GM23338 (cell line): ENCODE measurements around the gene CORT. TPM values are rescaled to one million over a fixed set of nuclear protein-coding genes. Genes with fewer than 3 reads are reported as not detected.

Experiments
- ATAC-seq: fragments of 200-7000 bp; cut with Tn5 transposase; 3 replicates; pipeline ENCODE4 v1.9.1; 2020
- DNase-seq: peaks from one replicate; pipeline ENCODE4 v3.0.0-alpha.2; 2015; ENCODE audit warnings: low spot score
- H2AFZ ChIP-seq: fragments of 200-600 bp; sonication (generic); 2 replicates; pipeline ENCODE4 v1.8.0; 2016; ENCODE audit warnings: antibody characterized with exemption, mild to moderate bottlenecking, moderate library complexity
- H3F3A ChIP-seq: fragments of 200-600 bp; sonication (generic); replicated peaks from 2 replicates; pipeline ENCODE4 v1.8.0; 2017; ENCODE audit warnings: antibody characterized with exemption, mixed run types, low read depth
- H3K27ac ChIP-seq: fragments of 200-600 bp; sonication (generic); 2 replicates; pipeline ENCODE4 v1.6.1; 2016; ENCODE audit warnings: low read depth
- H3K27me3 ChIP-seq: fragments of 200-600 bp; sonication (generic); 2 replicates; pipeline ENCODE4 v1.8.0; 2016; ENCODE audit warnings: mild to moderate bottlenecking, mixed run types, moderate library complexity; ENCODE audit not compliant: insufficient read depth
- H3K36me3 ChIP-seq: fragments of 200-600 bp; sonication (generic); 2 replicates; pipeline ENCODE4 v1.8.0; 2016; ENCODE audit warnings: mild to moderate bottlenecking; ENCODE audit not compliant: insufficient read depth
- H3K4me1 ChIP-seq: fragments of 200-600 bp; sonication (generic); 2 replicates; pipeline ENCODE4 v1.8.0; 2016; ENCODE audit warnings: mild to moderate bottlenecking, moderate library complexity; ENCODE audit not compliant: insufficient read depth
- H3K4me2 ChIP-seq: fragments of 200-600 bp; sonication (generic); 2 replicates; pipeline ENCODE4 v1.7.1; 2017; ENCODE audit warnings: mixed run types
- H3K4me3 ChIP-seq: fragments of 200-600 bp; sonication (generic); 2 replicates; pipeline ENCODE4 v1.6.1; 2016; ENCODE audit warnings: mixed run types
- H3K79me2 ChIP-seq: fragments of 200-600 bp; sonication (generic); replicated peaks from 2 replicates; pipeline ENCODE4 v1.8.0; 2017; ENCODE audit warnings: mild to moderate bottlenecking; ENCODE audit not compliant: insufficient read depth
- H3K9me2 ChIP-seq: fragments of 200-600 bp; sonication (generic); 2 replicates; pipeline ENCODE4 v1.8.0; 2017; ENCODE audit not compliant: insufficient read depth
- H4K20me1 ChIP-seq: fragments of 200-600 bp; sonication (generic); replicated peaks from 2 replicates; pipeline ENCODE4 v1.8.0; 2017; ENCODE audit warnings: mild to moderate bottlenecking; ENCODE audit not compliant: insufficient read depth
- H3K27ac Mint-ChIP-seq: 2 replicates; pipeline ENCODE4 v1.8.0; 2020; ENCODE audit warnings: inconsistent platforms, mild to moderate bottlenecking, moderate library complexity, mixed read lengths
- H3K27me3 Mint-ChIP-seq: 3 replicates; pipeline ENCODE4 v1.8.0; 2022; ENCODE audit warnings: low read depth, mild to moderate bottlenecking, moderate library complexity, mixed read lengths, inconsistent platforms; ENCODE audit not compliant: insufficient read depth, poor library complexity
- H3K36me3 Mint-ChIP-seq: 3 replicates; pipeline ENCODE4 v1.8.0; 2021; ENCODE audit warnings: low read depth, mild to moderate bottlenecking, inconsistent platforms, moderate library complexity, mixed read lengths
- H3K4me1 Mint-ChIP-seq: 3 replicates; pipeline ENCODE4 v1.8.0; 2020; ENCODE audit warnings: mild to moderate bottlenecking, inconsistent platforms, mixed read lengths
- H3K4me3 Mint-ChIP-seq: 3 replicates; pipeline ENCODE4 v1.8.0; 2021; ENCODE audit warnings: moderate library complexity, mild to moderate bottlenecking, inconsistent platforms, mixed read lengths
- H3K9me3 Mint-ChIP-seq: 3 replicates; pipeline ENCODE4 v1.8.0; 2020; ENCODE audit warnings: moderate library complexity, mild to moderate bottlenecking, inconsistent platforms, mixed read lengths
- CREB1 ChIP-seq: fragments of 250-450 bp; sonication (Bioruptor Pico); IDR thresholded peaks from 2 replicates; pipeline ENCODE4 v1.5.0; 2020; ENCODE audit warnings: low read depth, mild to moderate bottlenecking, moderate library complexity
- EZH2phosphoT487 ChIP-seq: fragments of 200-600 bp; sonication (generic); IDR thresholded peaks from one replicate; pipeline ENCODE4 v1.8.1; 2018; ENCODE audit warnings: antibody characterized with exemption; ENCODE audit not compliant: unreplicated experiment
- JUNB ChIP-seq: IDR thresholded peaks from one replicate; pipeline ENCODE4 v1.6.1; 2016; ENCODE audit warnings: antibody characterized with exemption; ENCODE audit not compliant: unreplicated experiment
- NANOG ChIP-seq: IDR thresholded peaks from 2 replicates; pipeline ENCODE4 v1.6.1; 2016; ENCODE audit warnings: antibody characterized with exemption, borderline replicate concordance
- REST ChIP-seq: IDR thresholded peaks from one replicate; pipeline ENCODE4 v1.6.1; 2018; ENCODE audit warnings: antibody characterized with exemption; ENCODE audit not compliant: unreplicated experiment
- STAT1 ChIP-seq: IDR thresholded peaks from one replicate; pipeline ENCODE4 v1.6.1; 2016; ENCODE audit warnings: antibody characterized with exemption; ENCODE audit not compliant: unreplicated experiment
- ZNF114 ChIP-seq: fragments of 250-450 bp; sonication (Bioruptor Pico); IDR thresholded peaks from 2 replicates; pipeline ENCODE4 v1.5.0; 2020; ENCODE audit warnings: mild to moderate bottlenecking, moderate library complexity
- polyA plus RNA-seq: library from polyadenylated mRNA; unstranded; fragments of >200 nt; fragmentation: Nextera tagmentation; extraction: Ambion mirVana; gene quantifications from 2 replicates; pipeline ENCODE4 v1.2.1, GENCODE V29; 2016
- total RNA-seq: library from RNA; depleted of rRNA; stranded (reverse); fragments of >200 nt; shearing (Covaris generic); gene quantifications from 2 replicates; pipeline ENCODE4 v1.2.3, GENCODE V29; 2014
- TF ChIP-seq, protein P1 (sequence below): fragments of 250-450 bp; sonication (Bioruptor Pico); IDR thresholded peaks from 2 replicates; pipeline ENCODE4 v1.5.0; 2020; ENCODE audit warnings: mild to moderate bottlenecking, moderate library complexity
- TF ChIP-seq, protein P2 (sequence below), 2 experiments: fragments of 200-600 bp in 1 of 2; sonication (generic) in 1 of 2; conservative IDR thresholded peaks; 2 replicates each; pipeline versions ENCODE4 v1.5.1 to v1.6.1; 2016 to 2017; ENCODE audit warnings: antibody characterized with exemption in 2 of 2, low read depth in 2 of 2, mild to moderate bottlenecking in 2 of 2, moderate library complexity in 1 of 2

CORT gene
- total and polyA plus RNA-seq, 2 experiments from 2014 or later, result 1.4 TPM; not detected in 1

- Histone ChIP-seq H4K20me1 (no peaks in the 10 kb centered on the region; the same call in 1 of the 2 replicates), H3F3A (peaks cover 9% of the 10 kb centered on the region), H3K79me2 (no peaks in the 10 kb centered on the region; the same call in 1 of the 2 replicates), H3K36me3 (no peaks in the 10 kb centered on the region), H3K4me2 (no peak overlapping the region), H3K27ac (no peak overlapping the region), H3K4me3 (no peak overlapping the region), H3K4me1 (no peaks in the 10 kb centered on the region), H3K9me2 (no peaks in the 10 kb centered on the region), H3K27me3 (no peaks in the 10 kb centered on the region), H2AFZ (no peak overlapping the region)
- ATAC-seq (no peak), DNase-seq (no peak)
- Mint-ChIP-seq H3K36me3 (no peaks in the 10 kb centered on the region), H3K4me1 (peaks cover 11% of the 10 kb centered on the region; the same call in 2 of the 3 replicates), H3K27me3 (peaks cover 12% of the 10 kb centered on the region), H3K27ac (no peak overlapping the region), H3K4me3 (no peak overlapping the region; the same call in 2 of the 3 replicates), H3K9me3 (no peaks in the 10 kb centered on the region)
- TF ChIP-seq ZNF114 (no peak), JUNB (no peak)
These were observed 16.7 kb upstream of the CORT start for GRCh38 chr1:10432910-10433700.

DNA sequence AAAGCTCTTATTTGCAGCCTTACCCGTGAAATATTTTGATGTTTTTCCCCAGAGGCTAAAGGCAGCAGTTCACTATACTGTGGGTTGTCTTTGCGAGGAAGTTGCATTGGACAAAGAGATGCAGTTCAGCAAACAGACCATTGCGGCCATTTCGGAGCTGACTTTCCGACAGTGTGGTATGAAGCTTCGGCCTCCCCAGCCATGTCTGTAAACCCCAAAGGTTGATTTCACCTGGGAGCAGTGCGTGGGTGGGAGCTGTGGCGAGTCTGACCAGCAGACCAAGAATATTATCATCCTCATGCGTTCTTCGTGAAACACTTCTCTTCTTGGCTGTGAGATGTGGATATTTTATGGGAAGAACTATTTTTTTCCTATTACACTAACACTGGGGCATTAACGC lies 16.0 kb upstream of the CORT start:
- H3K4me3 Mint-ChIP-seq, result no peak overlapping the region
- peaks cover 12% of the 10 kb centered on the region for H3K27me3 Mint-ChIP-seq
- no peak overlapping the region for H3K27ac Mint-ChIP-seq
- no peak for DNase-seq
- no peak for ATAC-seq
- Histone ChIP-seq H3K4me2 (no peak overlapping the region), H2AFZ (no peak overlapping the region), H3K27me3 (no peaks in the 10 kb centered on the region), H3F3A (peaks cover 9% of the 10 kb centered on the region), H3K4me3 (no peak overlapping the region), H3K36me3 (no peaks in the 10 kb centered on the region), H3K27ac (no peak overlapping the region), H3K4me1 (no peaks in the 10 kb centered on the region), H3K9me2 (no peaks in the 10 kb centered on the region), H4K20me1 (no peaks in the 10 kb centered on the region; the same call in 1 of the 2 replicates), H3K79me2 (no peaks in the 10 kb centered on the region; the same call in 1 of the 2 replicates)
- H3K9me3 Mint-ChIP-seq, result no peaks in the 10 kb centered on the region
- peaks cover 11% of the 10 kb centered on the region; the same call in 2 of the 3 replicates for H3K4me1 Mint-ChIP-seq
- no peaks in the 10 kb centered on the region for H3K36me3 Mint-ChIP-seq
- TF ChIP-seq, protein P1, sequence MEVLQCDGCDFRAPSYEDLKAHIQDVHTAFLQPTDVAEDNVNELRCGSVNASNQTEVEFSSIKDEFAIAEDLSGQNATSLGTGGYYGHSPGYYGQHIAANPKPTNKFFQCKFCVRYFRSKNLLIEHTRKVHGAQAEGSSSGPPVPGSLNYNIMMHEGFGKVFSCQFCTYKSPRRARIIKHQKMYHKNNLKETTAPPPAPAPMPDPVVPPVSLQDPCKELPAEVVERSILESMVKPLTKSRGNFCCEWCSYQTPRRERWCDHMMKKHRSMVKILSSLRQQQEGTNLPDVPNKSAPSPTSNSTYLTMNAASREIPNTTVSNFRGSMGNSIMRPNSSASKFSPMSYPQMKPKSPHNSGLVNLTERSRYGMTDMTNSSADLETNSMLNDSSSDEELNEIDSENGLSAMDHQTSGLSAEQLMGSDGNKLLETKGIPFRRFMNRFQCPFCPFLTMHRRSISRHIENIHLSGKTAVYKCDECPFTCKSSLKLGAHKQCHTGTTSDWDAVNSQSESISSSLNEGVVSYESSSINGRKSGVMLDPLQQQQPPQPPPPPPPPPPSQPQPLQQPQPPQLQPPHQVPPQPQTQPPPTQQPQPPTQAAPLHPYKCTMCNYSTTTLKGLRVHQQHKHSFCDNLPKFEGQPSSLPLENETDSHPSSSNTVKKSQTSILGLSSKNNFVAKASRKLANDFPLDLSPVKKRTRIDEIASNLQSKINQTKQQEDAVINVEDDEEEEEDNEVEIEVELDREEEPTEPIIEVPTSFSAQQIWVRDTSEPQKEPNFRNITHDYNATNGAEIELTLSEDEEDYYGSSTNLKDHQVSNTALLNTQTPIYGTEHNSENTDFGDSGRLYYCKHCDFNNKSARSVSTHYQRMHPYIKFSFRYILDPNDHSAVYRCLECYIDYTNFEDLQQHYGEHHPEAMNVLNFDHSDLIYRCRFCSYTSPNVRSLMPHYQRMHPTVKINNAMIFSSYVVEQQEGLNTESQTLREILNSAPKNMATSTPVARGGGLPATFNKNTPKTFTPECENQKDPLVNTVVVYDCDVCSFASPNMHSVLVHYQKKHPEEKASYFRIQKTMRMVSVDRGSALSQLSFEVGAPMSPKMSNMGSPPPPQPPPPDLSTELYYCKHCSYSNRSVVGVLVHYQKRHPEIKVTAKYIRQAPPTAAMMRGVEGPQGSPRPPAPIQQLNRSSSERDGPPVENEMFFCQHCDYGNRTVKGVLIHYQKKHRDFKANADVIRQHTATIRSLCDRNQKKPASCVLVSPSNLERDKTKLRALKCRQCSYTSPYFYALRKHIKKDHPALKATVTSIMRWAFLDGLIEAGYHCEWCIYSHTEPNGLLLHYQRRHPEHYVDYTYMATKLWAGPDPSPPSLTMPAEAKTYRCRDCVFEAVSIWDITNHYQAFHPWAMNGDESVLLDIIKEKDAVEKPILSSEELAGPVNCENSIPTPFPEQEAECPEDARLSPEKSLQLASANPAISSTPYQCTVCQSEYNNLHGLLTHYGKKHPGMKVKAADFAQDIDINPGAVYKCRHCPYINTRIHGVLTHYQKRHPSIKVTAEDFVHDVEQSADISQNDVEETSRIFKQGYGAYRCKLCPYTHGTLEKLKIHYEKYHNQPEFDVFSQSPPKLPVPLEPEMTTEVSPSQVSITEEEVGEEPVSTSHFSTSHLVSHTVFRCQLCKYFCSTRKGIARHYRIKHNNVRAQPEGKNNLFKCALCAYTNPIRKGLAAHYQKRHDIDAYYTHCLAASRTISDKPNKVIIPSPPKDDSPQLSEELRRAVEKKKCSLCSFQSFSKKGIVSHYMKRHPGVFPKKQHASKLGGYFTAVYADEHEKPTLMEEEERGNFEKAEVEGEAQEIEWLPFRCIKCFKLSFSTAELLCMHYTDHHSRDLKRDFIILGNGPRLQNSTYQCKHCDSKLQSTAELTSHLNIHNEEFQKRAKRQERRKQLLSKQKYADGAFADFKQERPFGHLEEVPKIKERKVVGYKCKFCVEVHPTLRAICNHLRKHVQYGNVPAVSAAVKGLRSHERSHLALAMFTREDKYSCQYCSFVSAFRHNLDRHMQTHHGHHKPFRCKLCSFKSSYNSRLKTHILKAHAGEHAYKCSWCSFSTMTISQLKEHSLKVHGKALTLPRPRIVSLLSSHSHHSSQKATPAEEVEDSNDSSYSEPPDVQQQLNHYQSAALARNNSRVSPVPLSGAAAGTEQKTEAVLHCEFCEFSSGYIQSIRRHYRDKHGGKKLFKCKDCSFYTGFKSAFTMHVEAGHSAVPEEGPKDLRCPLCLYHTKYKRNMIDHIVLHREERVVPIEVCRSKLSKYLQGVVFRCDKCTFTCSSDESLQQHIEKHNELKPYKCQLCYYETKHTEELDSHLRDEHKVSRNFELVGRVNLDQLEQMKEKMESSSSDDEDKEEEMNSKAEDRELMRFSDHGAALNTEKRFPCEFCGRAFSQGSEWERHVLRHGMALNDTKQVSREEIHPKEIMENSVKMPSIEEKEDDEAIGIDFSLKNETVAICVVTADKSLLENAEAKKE (CRISPR knock-in tag), result no peak
- TF ChIP-seq REST (no peak), ZNF114 (no peak), NANOG (no peak), EZH2phosphoT487 (no peak), STAT1 (no peak), JUNB (no peak), CREB1 (CRISPR knock-in tag) (no peak)
- TF ChIP-seq, protein P2, sequence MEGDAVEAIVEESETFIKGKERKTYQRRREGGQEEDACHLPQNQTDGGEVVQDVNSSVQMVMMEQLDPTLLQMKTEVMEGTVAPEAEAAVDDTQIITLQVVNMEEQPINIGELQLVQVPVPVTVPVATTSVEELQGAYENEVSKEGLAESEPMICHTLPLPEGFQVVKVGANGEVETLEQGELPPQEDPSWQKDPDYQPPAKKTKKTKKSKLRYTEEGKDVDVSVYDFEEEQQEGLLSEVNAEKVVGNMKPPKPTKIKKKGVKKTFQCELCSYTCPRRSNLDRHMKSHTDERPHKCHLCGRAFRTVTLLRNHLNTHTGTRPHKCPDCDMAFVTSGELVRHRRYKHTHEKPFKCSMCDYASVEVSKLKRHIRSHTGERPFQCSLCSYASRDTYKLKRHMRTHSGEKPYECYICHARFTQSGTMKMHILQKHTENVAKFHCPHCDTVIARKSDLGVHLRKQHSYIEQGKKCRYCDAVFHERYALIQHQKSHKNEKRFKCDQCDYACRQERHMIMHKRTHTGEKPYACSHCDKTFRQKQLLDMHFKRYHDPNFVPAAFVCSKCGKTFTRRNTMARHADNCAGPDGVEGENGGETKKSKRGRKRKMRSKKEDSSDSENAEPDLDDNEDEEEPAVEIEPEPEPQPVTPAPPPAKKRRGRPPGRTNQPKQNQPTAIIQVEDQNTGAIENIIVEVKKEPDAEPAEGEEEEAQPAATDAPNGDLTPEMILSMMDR (conservative IDR thresholded peaks at IDR 0.05; ENCODE audit: low read depth in 2 of 2), result no peak
